B cell (primary cell): ENCODE measurements around the gene CDH1. TPM values are rescaled to one million over a fixed set of nuclear protein-coding genes. Genes with fewer than 3 reads are reported as not detected.

Experiments used
- ATAC-seq: fragments of 200-7000 bp; cut with Tn5 transposase; one replicate; pipeline ENCODE4 v1.10.0; 2021; ENCODE audit warnings: low read depth, mild to moderate bottlenecking, moderate number of reproducible peaks, moderate library complexity
- CTCF ChIA-PET: fragments of 350-600 bp; sonication (Branson Sonifier 250); formaldehyde crosslinking; loops from one replicate; lab custom pipeline; 2021; ENCODE audit warnings: antibody characterized with exemption, inconsistent platforms; lab: Charles Lee
- POLR2A ChIA-PET: fragments of 350-600 bp; sonication (Branson Sonifier 250); formaldehyde crosslinking; loops from one replicate; lab custom pipeline; 2021; ENCODE audit warnings: antibody characterized with exemption; lab: Charles Lee
- DNase-seq: peaks from one replicate; pipeline ENCODE4 v3.0.0; 2013
- H2AFZ ChIP-seq: 2 replicates; pipeline ENCODE4 v1.6.1; 2012; ENCODE audit warnings: mild to moderate bottlenecking, low read depth, low read length; ENCODE audit not compliant: insufficient read depth, poor library complexity, severe bottlenecking
- H3K27ac ChIP-seq, 2 donors: 1 replicate in 1 of 2; 2 replicates in 1 of 2; pipeline ENCODE4 v1.5.1; 2012 to 2013; ENCODE audit warnings: low read length in 2 of 2, mild to moderate bottlenecking in 2 of 2, moderate library complexity in 1 of 2
- H3K27me3 ChIP-seq, 4 experiments: fragments of 200-600 bp in 1 of 4; sonication (generic) in 1 of 4; replicated peaks in 1 of 4; 1 replicate in 2 of 4; 2 replicates in 2 of 4; pipeline versions ENCODE4 v1.6.1 to v1.7.0; 2013 to 2016; ENCODE audit warnings: low read length in 3 of 4, mild to moderate bottlenecking in 2 of 4, mixed read lengths in 1 of 4, moderate library complexity in 1 of 4; ENCODE audit not compliant: insufficient read depth in 4 of 4, control insufficient read depth in 3 of 4; ENCODE audit errors: control extremely low read depth in 1 of 4
- H3K36me3 ChIP-seq, 2 experiments: replicated peaks in 1 of 2; 1 replicate in 1 of 2; 2 replicates in 1 of 2; pipeline versions ENCODE4 v1.6.1 to v1.7.1; 2013; ENCODE audit warnings: low read length in 1 of 2; ENCODE audit not compliant: insufficient read depth in 2 of 2, control insufficient read depth in 1 of 2; ENCODE audit errors: control extremely low read depth in 1 of 2, extremely low read depth in 1 of 2
- H3K4me1 ChIP-seq, 2 donors: fragments of 200-600 bp in 1 of 2; sonication (generic) in 1 of 2; 1 replicate in 1 of 2; 2 replicates in 1 of 2; pipeline versions ENCODE4 v1.5.1 to v1.6.1; 2013 to 2017; ENCODE audit warnings: low read length in 2 of 2; ENCODE audit not compliant: control insufficient read depth in 2 of 2, insufficient read depth in 2 of 2
- H3K4me2 ChIP-seq: replicated peaks from 2 replicates; pipeline ENCODE3; 2012; ENCODE audit warnings: mild to moderate bottlenecking, low read depth, low read length; ENCODE audit not compliant: poor library complexity, severe bottlenecking
- H3K4me3 ChIP-seq, 5 experiments: fragments of 200-600 bp in 1 of 5; sonication (generic) in 1 of 5; 1 replicate in 3 of 5; 2 replicates in 2 of 5; pipeline versions ENCODE4 v1.5.1 to v1.7.0; 2011 to 2016; ENCODE audit warnings: low read length in 4 of 5, mild to moderate bottlenecking in 4 of 5, low read depth in 2 of 5, control low read depth in 1 of 5, moderate library complexity in 1 of 5; ENCODE audit not compliant: insufficient read depth in 1 of 5; ENCODE audit errors: control extremely low read depth in 1 of 5, extremely low read depth in 1 of 5
- H3K79me2 ChIP-seq: fragments of 200-600 bp; sonication (generic); one replicate; pipeline ENCODE4 v1.6.0; 2016; ENCODE audit warnings: low read length; ENCODE audit not compliant: control insufficient read depth, insufficient read depth
- H3K9ac ChIP-seq: fragments of 200-600 bp; sonication (generic); 2 replicates; pipeline ENCODE4 v1.6.1; 2017; ENCODE audit warnings: mild to moderate bottlenecking, low read length, moderate library complexity
- H3K9me3 ChIP-seq, 3 donors: one replicate each; pipeline versions ENCODE4 v1.6.1 to v1.7.1; 2013; ENCODE audit warnings: low read length in 2 of 3; ENCODE audit not compliant: control insufficient read depth in 2 of 3, insufficient read depth in 1 of 3; ENCODE audit errors: control extremely low read depth in 1 of 3
- H4K20me1 ChIP-seq: 2 replicates; pipeline ENCODE4 v1.6.0; 2012; ENCODE audit warnings: mild to moderate bottlenecking, low read length; ENCODE audit not compliant: insufficient read depth, control insufficient read depth, poor library complexity, severe bottlenecking
- H3K27ac Mint-ChIP-seq: one replicate; pipeline ENCODE4 v1.8.0; 2021; ENCODE audit warnings: mixed read lengths
- H3K27me3 Mint-ChIP-seq: one replicate; pipeline ENCODE4 v1.8.0; 2021; ENCODE audit warnings: mixed read lengths
- H3K4me1 Mint-ChIP-seq: one replicate; pipeline ENCODE4 v1.8.0; 2021; ENCODE audit warnings: mixed read lengths
- H3K4me3 Mint-ChIP-seq: one replicate; pipeline ENCODE4 v1.8.0; 2021; ENCODE audit warnings: mixed read lengths
- H3K9me3 Mint-ChIP-seq: one replicate; pipeline ENCODE4 v1.8.0; 2022; ENCODE audit warnings: mixed read lengths; ENCODE audit not compliant: insufficient read depth
- CTCF ChIP-seq: fragments of 200-600 bp; IDR thresholded peaks from one replicate; pipeline ENCODE4 v1.8.0; 2022; ENCODE audit warnings: antibody characterized with exemption, mild to moderate bottlenecking
- EZH2 ChIP-seq: IDR thresholded peaks from 2 replicates; pipeline ENCODE4 v1.6.1; 2012; ENCODE audit warnings: borderline replicate concordance, low read depth, mild to moderate bottlenecking, moderate library complexity, low read length; ENCODE audit not compliant: insufficient read depth, poor library complexity, severe bottlenecking
- WGBS: methylation state at CpG from one replicate; pipeline ENCODE4 v1.1.5; 2013; ENCODE audit warnings: missing lambda C conversion rate; ENCODE audit not compliant: insufficient coverage; 5-methylcytosine and 5-hydroxymethylcytosine counted together
- intact Hi-C: fragments of 100-400 bp; cut with micrococcal nuclease; formaldehyde crosslinking; loops from one replicate; pipeline ENCODE4 v1.10.0; 2022
- polyA plus RNA-seq: library from polyadenylated mRNA; depleted of rRNA; stranded (reverse); fragments of >200 nt; gene quantifications from 2 replicates; pipeline ENCODE4 v1.2.3, GENCODE V29; 2012
- total RNA-seq, 2 donors: library from RNA; stranded (reverse); fragments of 120-200 nt in 1 of 2; gene quantifications; 1 replicate in 1 of 2; 2 replicates in 1 of 2; pipeline versions ENCODE4 v1.2.3 to v1.2.4, GENCODE V29; 2013 to 2022

The CDH1 gene
- total and polyA plus RNA-seq, 2 donors (not counting 1 experiment from before 2014, with no cell fraction given), result 2.0 TPM; not detected in 1

- intact Hi-C loops, result no loop called here
- peaks cover 25% of the 10 kb centered on the region for H4K20me1 ChIP-seq
- ChIA-PET CTCF (no interaction called here), POLR2A (no interaction called here)
- H3K27ac Mint-ChIP-seq, result no peak overlapping the region
- H3K4me1 ChIP-seq, result no peaks in the 10 kb centered on the region
- no peak overlapping the region for H3K27ac ChIP-seq
- WGBS, result no CpG with 5 or more reads among the region's 1 CpG
- H3K4me1 Mint-ChIP-seq, result peaks cover 4% of the 10 kb centered on the region
- H3K79me2 ChIP-seq, result peaks cover 40% of the 10 kb centered on the region
- H3K9me3 Mint-ChIP-seq, result peaks cover 3% of the 10 kb centered on the region
- TF ChIP-seq EZH2, result no peak
- TF ChIP-seq CTCF, result no peak
- no peak for ATAC-seq
- no peak overlapping the region for H3K4me2 ChIP-seq
- DNase-seq, result no peak
- peaks cover 0 to 17% of the 10 kb centered on the region in 2 experiments for H3K36me3 ChIP-seq
- no peak overlapping the region for H3K4me3 Mint-ChIP-seq
- H3K4me3 ChIP-seq, result no peak overlapping the region
- no peaks in the 10 kb centered on the region for H3K27me3 ChIP-seq
- no peaks in the 10 kb centered on the region for H3K9me3 ChIP-seq
- H3K9ac ChIP-seq, result no peak overlapping the region
- H3K27me3 Mint-ChIP-seq, result no peaks in the 10 kb centered on the region
- no peak overlapping the region for H2AFZ ChIP-seq
Measured at GRCh38 chr16:68857479-68857878, 120.4 kb downstream of the CDH1 start.

GRCh38 chr16:68859828-68860227 lies 122.7 kb downstream of the CDH1 start:
- peaks cover 25% of the 10 kb centered on the region for H3K79me2 ChIP-seq

More at GRCh38 chr16:68859828-68860227, 122.7 kb downstream of the CDH1 start:
- POLR2A ChIA-PET, result no interaction called here
- H3K4me3 Mint-ChIP-seq, result no peak overlapping the region
- H3K4me1 ChIP-seq, result peaks cover 0 to 2% of the 10 kb centered on the region in 2 donors
- no peak overlapping the region for H3K27ac Mint-ChIP-seq
- H3K4me1 Mint-ChIP-seq, result peaks cover 5% of the 10 kb centered on the region
- H3K4me2 ChIP-seq, result no peak overlapping the region
- CTCF ChIA-PET, result no interaction called here
- H2AFZ ChIP-seq, result no peak overlapping the region
- no peak overlapping the region for H3K4me3 ChIP-seq
- H3K9ac ChIP-seq, result no peak overlapping the region
- no peaks in the 10 kb centered on the region for H3K27me3 ChIP-seq
- ATAC-seq (no peak), DNase-seq (no peak)
- H3K36me3 ChIP-seq, result peaks cover 0 to 23% of the 10 kb centered on the region in 2 experiments
- no peaks in the 10 kb centered on the region for H3K9me3 ChIP-seq
- H3K9me3 Mint-ChIP-seq, result peaks cover 3% of the 10 kb centered on the region
- no peak overlapping the region for H3K27ac ChIP-seq
- TF ChIP-seq CTCF, result no peak
- no peak for TF ChIP-seq EZH2
- WGBS, result 100% methylated on average over 2 of the region's 4 CpGs
- H4K20me1 ChIP-seq, result peaks cover 15% of the 10 kb centered on the region
- intact Hi-C loops, result no loop called here
- H3K27me3 Mint-ChIP-seq, result no peaks in the 10 kb centered on the region
